ENCODE measurements around the gene CTNNA1.

Gene CTNNA1

DNA sequence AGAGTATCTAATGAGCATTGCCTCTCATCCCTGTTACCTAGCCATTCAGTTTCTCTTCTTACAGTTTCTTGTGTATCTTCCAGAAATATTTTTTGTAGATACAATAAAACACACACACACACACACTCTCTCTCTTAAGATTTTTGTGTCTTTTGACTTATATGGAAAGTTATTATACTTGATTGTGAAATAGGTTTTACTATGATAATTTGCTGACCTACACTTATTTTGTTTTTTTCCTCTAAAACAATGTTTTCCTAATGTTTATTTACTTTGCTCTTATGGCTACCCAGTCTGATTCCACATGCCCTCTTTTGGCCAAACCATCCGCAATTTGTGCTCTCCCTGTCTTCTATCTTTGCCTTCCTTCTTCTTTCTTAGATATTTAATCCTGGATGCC is 96.7 kb downstream of the CTNNA1 start:
- no peak for DNase-seq (ENCODE audit: low read depth)

DNA sequence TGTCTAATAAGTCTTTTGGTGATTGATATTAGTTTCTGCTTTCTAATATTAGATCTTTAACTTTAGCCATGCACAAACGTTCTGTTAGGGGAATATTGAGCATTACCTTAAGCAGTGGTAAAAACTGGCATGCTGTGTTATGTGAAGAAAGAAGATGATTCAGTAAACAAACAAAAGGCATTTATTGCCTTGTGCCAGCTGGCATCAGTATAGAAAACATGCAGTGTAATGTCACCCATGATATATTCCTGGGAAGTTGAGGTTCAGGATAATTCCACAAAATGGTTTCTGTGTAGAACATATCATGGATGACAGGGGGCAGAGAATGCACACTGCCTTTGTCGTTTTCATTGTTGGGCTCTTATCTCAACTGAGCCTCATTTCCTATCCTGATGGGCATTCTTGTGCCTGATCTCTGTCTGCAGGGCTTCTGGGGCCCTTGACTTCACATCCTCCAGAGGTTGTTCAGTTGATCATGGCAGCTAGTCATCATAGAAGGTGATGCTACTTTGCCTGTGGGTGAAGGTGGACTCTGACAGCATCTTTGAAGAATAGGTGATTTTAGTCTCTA is 97.7 kb downstream of the CTNNA1 start:
- DNase-seq (ENCODE audit: low read depth) = no peak

DNA sequence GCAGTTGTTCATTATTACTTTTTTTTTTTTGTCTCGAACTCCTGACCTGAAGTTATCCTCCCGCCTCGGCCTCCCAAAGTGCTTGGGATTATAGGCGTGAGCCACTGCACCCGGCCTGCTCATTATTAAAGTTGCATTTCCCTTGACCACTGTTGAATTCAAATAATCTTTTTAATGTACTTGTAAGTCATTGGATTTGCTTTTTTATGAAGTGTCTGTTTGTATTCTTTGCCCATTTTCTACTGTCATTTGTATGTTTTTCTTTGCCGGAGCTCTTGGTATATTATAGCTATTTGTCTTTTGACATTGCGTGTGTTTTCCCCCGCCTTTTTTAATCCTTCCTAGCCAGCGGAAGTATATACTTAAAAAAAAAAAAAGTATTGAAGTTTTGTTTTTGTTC is 99.9 kb downstream of the CTNNA1 start:
- no peak for DNase-seq (ENCODE audit: low read depth)

DNA sequence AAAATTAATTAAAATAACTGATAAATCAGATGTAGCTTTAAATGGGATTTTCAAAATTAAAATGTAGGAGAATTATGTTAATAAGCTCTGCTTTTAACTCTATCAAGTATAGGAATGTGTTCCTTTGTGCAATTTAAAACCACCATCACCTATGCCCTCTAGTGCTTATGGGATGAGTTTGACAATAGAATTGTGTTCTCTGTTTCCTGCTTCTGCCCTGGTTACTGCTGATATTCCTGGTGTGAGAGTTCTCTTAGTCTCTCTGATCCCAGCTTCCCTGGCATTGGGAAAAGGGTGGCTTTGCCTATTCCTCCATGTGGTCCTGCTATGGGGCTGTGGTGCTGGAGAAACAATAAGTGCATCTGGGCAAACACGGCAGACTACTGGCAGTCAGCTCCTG is 113.8 kb downstream of the CTNNA1 start:
- DNase-seq (ENCODE audit: low read depth) = no peak

DNA sequence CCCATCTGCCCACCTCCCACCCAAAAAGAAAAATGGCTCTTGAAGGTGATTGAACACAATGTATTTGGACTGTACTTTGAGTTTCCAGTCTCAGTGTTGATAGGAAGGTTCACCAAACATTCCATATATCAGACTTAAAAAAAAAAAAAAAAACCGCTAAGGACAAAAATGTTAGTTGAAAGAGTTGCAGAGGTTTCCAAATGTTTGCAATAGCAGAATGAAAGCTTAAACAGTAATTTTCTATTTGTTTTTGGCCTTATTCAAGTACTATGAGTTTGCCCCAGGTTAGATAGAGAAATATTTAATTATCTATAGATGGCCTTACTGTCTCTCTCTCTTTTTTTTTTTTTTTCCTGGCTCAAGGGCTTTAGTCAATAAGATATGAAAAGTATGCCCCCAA is 115.8 kb downstream of the CTNNA1 start:
- no peak for DNase-seq (ENCODE audit: low read depth)

DNA sequence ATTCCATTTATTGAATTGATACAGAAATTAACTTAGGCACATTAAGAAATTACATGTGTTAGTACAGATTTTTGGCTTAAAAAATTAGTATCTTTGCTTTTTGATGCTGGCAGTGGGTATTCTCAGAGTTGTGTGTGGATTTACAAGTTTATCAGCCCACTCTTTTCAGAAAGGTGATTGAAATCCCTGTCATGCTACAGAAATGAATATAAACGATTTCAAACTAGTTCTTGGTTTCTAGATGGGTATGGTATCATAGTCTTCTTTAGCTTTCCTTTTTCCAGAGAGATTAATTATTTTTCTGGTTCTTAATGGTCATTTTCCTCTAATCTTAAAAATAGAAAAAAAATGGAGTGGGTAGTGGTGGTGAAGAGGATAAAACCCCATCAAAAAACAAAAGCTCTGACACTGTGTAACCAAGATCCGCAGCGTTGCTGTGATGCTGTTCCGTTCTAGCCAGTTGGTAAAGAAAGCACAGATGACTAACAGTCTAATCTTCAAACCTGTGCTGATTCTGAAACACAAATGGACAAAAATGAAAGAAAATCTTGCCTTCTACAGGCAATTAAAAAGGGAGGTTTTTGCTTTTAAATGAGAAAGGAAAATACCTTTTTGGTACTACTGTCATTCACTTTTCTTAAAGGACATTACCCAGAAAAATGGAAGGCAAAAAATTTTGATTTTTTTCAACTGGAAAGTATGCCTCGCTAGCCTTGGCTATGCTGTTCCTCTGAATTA is 116.7 kb downstream of the CTNNA1 start:
- peak; percentile 62 for DNase-seq (ENCODE audit: low read depth)

DNA sequence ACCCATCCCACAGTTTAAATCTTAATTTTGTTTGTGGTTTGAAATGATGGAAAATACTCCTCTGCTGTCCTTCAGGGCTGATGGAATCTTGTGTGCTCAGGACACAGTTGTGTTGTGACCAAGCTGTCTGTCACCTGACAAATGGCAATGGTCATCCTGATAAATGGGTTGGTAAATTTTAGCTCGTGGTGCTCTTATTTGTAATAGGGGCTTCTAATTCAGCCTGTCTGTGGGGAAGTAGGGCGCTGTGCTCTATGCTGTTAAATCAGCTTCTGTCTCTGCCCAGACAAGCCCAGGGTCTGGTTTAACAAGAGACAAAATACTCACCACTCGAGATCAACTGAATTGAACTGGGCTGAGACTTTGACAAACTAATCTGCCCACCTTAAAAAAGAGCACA is 117.4 kb downstream of the CTNNA1 start:
- no peak for DNase-seq (ENCODE audit: low read depth)

DNA sequence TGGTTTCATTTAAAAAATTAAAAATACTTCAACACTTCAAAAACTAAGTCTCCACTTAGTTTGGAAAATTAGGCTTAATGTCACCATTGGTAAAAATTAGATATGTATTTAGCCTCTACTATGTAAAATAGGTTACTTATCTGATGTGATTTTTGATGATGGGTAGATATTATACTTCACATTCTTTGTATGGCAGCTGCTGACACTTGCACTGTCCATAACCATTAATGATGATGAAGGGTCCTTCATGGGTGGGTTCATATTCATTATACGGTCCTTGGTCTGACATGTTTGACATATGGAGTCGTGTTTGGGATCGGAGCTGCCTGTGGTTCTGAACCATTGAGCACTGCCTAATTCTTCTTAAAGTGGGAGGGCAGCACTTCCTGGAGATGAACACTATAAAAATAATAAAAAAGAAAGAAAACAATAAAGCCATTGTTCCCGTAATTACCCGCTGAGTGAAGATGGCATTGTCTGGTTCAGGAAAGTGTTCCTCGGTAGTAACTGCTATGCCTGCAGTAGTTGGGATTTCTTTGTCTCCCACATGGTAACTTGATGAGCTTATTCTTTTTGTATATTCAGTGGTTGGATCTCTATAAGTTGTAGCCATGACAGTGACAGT is 119.7 kb downstream of the CTNNA1 start:
- no peak for DNase-seq (ENCODE audit: low read depth)

DNA sequence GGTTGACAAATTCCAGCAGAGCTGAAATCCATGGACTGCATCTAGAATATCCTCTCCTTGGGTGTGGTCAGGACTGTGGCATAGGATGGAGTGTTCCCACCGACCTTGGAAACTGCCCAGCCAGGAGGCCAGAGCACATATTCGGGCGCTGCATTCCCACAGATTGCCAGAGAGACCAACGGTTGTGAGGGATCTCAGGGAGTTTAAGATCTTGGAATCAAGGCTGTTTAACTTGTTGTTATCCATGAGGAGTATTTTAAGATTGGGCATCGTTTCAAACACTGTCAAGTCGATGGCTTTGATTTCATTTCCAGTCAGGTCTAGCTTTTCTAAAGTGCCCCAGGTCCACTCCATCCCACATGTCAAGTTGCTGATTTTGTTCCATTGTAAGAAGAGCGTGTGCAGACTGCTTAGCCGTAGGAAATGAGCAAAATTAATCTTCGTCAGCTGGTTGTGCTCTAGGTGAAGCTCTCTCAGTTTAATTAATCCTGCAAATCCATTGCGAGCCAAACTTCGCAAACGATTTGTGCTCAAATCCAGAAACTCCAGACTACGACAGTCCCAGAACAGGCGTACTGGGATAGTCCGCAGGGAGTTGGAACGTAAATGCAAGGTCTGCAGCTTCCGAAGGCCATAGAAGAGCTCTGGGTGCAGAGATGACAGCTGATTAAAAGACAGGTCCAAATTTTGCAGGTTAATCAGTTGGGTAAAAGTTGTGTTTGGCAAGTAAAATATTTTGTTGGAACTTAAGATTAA is 120.4 kb downstream of the CTNNA1 start:
- DNase-seq (ENCODE audit: low read depth) = no peak

DNA sequence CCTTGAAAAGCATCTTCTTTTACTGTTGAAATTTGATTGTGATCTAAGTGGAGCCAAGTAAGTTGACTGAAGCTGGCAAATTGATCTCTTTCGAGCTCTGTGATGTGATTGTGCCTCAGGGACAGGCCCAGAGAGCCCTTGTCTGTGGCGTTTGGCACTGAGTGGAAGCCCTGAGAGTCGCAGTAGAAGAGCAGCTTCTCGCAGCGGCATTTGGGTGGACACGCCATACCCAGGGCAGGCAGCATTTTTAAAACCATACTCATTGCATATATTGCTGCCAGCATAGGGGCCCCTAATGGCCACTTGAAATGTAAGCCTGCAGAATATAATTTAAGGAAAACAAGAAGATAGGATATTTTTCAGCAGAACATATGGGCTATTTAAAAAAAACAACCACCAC is 121.0 kb downstream of the CTNNA1 start:
- no peak for DNase-seq (ENCODE audit: low read depth)

DNA sequence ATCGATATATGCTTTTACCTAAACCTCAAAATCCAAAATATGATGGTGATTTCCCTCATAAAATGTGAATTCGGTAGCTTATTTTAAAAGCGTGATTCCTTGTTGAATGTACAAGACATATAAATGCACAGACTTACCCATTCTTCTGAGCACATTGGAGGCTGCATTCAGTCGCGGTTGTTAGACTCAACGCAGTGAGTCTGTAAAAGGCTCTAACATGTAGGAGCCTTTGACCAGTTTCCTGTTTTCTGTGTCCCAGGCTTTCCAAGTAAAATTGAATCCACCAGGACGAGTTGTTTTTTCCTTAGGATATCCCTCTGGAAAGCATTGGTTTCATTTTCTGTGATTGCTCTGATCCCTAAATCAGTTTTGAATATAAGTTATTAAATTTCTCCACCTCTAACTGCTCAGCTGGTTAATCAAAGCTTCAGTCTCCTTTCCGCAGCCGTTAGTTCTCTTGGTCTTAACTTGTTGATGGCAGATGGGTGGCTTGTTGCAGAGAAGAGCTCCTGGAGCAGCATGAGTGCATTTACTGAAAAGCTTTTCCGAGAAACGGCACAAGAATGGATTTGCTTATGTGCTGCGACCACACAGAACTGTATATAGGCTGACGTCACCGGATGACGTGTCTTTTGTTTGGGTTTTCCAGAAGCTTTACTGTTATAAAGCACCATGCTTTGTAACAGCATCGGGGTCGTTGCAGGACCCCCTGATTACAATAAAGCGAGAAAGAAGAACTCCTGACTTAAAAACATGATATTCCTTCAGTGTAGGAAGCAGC is 121.7 kb downstream of the CTNNA1 start, which contains the start of gene LRRTM2:
TSS of gene LRRTM2 (minus strand) at position 565 of the 781 bp plus-strand sequence. CDS start at position 141, 424 bp downstream.
- peak; percentile 93 for DNase-seq (ENCODE audit: low read depth)

DNA sequence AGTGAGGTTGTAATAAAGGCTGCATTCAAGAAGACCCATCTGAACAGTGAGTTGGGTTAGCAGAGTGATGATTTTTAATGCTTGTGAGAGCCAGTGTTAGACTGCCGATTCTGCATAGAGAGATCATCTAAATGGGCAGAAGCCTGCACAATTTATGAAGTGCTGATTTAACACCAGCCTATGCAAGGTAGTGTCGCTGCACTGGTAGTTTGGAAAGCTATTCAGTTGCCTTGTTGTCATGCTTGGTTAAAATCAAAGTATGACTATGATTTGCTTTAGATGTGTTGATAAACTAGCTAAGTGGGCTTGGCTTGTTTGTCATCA is 122.3 kb downstream of the CTNNA1 start:
- DNase-seq (ENCODE audit: low read depth) = no peak

DNA sequence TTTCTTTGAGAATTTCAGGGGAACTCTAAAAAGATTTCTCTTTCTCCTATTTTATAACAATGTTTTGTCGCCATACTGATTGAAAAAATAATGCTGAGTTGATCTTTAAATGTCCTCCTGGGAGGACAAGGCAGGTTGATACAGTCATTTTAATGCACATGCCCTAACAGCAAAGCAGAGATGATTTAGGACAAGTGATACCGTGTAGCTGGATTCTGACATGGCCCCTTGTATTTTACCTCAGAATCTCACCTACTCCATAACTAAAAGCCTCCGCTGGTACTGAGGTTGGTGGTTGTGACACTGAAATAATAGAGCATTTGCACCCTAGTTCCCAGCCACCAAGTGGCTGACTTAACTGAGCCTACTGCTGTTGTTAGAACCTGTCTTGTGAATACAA is 122.7 kb downstream of the CTNNA1 start:
- DNase-seq (ENCODE audit: low read depth) = no peak

DNA sequence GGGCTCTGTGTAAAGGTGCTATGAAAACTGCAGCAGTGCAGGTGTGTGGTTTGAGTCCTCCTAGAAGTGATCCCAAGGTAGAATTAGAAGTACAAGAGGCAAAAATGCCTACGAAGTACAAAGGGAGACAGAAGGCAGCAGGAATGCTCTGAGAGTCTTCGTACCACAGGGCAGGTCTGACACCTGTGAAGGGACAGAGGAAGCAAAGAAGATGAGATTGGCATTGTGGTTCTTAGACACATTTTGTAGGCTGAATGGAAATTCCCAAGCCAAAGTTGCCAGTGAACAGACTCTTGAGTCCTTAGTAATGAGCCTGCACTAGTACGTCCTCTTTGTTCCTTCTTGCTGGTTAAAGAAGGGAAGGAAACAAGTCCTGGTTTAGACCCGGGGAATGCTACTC is 123.6 kb downstream of the CTNNA1 start:
- no peak for DNase-seq (ENCODE audit: low read depth)

DNA sequence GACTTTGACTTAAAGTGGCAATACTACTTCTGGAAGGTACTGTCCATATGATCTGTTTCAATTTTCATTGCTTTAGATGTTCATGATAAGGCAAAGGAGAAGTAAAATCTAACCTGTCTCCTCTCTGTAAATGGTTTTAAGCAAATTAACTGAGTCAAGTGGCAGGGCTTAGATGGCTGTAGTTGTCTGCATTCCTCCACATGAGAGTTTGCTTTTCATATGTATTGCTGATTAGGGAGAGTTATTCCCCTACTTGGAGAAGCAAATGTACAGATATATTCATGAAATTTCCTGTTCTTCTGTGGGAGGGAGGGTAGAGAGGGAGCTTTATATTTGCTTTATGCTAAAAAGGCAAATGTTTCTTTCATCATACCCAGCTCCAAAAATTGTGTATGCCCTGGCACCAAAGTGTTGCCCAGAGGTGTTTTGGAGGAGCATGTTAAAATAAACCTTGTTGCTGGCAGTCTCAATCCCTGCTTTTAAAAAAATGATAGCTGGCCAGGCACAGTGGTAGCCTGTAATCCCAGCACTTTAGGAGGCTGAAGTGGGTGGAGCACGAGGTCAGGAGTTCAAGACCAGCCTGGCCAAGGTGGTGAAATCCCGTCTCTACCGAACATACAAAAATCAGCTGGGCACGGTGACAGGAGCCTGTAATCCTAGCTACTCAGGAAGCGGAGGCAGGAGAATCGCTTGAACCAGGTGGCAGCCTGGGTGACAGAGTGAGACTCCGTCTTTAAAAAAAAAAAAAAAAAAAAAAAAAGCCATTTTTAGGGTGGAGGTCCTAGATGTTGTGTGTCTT is 125.4 kb downstream of the CTNNA1 start:
- DNase-seq (ENCODE audit: low read depth) = no peak

DNA sequence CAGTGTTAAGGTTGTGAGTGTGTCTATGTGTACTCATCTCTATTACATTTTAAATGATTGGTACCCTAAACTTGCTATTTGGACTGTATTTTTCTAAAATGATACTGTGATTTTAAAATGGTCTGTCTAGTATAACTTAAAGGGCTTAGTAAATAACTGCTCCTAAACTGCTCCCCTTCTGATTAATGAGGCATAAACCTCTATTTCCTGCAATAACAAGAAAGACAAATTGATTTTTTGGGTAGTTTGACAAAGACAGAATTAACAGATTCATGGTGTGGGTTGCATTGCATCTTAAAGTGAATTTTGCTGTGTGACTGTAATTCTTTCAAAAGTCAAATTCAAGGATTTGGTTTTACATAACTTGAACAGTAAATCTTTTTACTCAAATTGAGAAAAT is 130.0 kb downstream of the CTNNA1 start:
- no peak for DNase-seq (ENCODE audit: low read depth)

DNA sequence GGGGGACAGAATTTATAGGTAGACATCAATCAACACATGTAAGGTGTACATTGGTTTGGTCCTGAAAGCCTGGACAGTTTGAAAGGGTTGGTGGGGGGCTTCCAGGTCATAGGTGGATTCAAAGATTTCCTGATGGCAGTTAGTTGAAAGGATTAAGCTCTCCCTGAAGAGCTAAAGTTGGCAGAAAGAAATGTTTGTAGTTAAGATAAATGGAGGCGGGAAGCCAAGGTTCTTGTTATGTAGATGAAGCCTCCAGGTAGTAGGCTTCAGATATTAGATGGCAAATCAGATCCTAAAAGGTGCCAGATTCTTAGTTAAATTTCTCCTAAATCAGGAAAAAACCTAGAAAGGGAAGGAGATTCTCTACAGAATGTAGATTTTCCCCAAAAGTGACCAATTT is 130.9 kb downstream of the CTNNA1 start:
- no peak for DNase-seq (ENCODE audit: low read depth)

DNA sequence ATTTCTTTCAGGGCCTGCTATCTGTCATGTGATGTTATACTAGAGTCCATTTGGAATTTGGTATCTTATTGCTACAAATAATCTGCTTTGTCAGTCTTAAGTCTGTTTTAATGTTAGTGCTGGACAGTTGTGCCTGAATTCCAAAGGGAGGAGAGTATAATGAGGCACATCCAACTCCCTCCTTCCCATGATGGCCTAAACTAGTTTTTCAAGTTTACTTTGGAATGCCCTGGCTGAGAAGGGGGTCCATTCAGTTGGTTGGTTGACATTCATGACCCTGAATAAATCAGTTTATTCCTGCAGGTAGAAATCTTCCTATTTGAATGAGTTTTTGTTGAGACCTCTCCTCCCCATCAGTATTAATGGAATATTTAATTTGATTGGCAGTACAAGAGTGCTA is 131.3 kb downstream of the CTNNA1 start:
- DNase-seq (ENCODE audit: low read depth) = no peak

DNA sequence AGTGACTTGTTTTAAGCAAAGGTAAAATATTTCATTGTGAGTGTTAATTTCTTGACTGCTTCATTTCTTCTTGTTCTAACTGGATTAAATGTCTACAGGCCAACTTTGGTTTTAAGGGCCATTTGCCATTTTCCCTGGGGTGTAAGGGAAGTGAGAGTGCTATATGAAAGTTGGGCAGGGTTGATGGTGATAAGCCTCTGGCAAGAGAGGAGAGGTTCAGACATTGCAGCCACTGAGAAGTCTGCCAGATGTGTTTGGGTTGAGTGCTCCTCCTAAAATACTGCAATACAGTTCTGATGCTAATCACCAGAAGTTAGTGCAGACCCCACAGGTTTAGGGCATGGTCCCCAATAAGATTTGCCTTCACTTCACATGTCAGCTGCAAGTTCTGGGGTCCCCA is 136.8 kb downstream of the CTNNA1 start:
- DNase-seq (ENCODE audit: low read depth) = no peak

DNA sequence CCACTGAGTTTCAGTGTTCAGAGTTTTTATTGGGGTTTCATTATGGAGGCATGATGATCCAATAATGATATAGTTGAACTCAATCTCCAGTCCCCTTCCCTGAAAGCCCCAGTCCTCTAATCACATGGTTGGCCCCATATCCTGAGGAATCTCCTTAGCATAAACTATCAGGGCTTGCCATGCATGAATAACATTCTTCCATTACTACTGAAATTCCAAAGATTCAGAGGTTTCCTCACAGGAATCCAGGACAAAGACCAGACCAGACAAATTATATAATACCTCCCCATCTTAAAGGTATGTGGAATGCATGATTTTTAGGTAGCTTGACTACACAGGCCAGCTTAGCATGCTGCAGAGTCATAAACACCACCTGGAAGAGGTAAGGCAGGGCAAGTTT is 137.4 kb downstream of the CTNNA1 start:
- DNase-seq (ENCODE audit: low read depth) = no peak

DNA sequence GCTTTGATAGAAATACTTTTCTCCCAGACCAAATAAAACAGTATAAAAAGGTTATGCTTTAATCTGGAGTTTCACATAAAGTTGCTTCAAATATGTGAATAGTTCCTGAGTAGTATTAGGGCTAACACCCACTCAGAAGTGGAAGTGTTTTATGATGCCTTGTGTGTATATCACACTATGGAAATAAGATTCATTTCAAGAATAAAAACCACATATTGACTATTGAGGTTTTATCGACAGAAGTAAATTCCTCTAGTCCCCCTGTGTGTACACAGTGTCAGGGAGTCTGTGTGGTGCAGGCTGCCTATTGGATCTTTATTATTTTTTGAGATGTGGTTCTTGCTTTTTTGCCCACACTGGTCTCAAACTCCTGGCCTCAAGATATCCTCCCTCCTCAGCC is 142.7 kb downstream of the CTNNA1 start:
- DNase-seq (ENCODE audit: low read depth) = no peak
